ENCODE measurements around the gene FCRL3.

DNA sequence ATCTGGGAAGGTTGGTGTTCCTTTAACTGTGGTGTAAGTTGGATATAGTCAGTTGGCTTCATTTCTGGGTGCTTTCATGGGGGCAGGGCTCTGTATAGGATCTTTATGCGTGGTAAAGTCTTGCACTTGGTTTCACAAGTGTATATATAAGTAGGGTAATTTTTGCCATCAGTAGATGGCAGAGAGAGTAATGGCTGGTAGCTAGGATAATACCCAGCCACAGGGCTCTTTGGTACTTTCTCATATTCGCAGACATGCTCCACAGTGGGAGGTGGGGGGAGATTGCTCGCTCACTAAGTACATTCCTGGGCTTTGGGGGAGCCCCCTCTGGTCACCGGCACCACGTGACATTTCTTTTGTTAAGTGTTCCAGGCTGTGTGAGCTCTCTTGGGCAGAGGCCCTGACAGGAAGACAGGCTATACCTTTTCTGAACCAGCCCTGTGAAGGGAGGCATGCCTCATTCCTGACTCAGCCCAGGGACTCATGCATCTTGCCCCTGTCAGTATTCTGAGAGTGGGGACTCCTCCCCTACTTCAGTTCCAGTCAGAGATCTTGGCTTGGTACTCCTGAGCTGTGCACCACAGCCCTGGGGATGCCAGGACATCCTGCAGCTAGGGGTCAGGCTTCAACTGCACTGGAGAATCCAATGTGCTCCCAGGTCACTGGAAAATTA is 38.8 kb upstream of the FCRL3 start:
- TF ChIP-seq EZH2 (IDR thresholded peaks at IDR 0.05; ENCODE audit: borderline replicate concordance, low read depth, low read length, poor library complexity, severe bottlenecking), result no peak
- TF ChIP-seq, protein P1, sequence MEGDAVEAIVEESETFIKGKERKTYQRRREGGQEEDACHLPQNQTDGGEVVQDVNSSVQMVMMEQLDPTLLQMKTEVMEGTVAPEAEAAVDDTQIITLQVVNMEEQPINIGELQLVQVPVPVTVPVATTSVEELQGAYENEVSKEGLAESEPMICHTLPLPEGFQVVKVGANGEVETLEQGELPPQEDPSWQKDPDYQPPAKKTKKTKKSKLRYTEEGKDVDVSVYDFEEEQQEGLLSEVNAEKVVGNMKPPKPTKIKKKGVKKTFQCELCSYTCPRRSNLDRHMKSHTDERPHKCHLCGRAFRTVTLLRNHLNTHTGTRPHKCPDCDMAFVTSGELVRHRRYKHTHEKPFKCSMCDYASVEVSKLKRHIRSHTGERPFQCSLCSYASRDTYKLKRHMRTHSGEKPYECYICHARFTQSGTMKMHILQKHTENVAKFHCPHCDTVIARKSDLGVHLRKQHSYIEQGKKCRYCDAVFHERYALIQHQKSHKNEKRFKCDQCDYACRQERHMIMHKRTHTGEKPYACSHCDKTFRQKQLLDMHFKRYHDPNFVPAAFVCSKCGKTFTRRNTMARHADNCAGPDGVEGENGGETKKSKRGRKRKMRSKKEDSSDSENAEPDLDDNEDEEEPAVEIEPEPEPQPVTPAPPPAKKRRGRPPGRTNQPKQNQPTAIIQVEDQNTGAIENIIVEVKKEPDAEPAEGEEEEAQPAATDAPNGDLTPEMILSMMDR (conservative IDR thresholded peaks at IDR 0.05; ENCODE audit: low read depth, low read length), result no peak
